Measurements from ENCODE around the gene VWC2L. TPM values are rescaled to one million over a fixed set of nuclear protein-coding genes. Genes with fewer than 3 reads are reported as not detected.
A peak's percentile ranks its signal among the peaks of the same experiment; 100 is the strongest.

The VWC2L gene
- 0.12 and 0.13 TPM in 2 replicates for polyA plus RNA-seq (2014; cell fraction: cytosol; rRNA removed)
- polyA plus RNA-seq (2014; cell fraction: nucleus; rRNA removed), result 0.09 and 0.15 TPM in 2 replicates

DNA sequence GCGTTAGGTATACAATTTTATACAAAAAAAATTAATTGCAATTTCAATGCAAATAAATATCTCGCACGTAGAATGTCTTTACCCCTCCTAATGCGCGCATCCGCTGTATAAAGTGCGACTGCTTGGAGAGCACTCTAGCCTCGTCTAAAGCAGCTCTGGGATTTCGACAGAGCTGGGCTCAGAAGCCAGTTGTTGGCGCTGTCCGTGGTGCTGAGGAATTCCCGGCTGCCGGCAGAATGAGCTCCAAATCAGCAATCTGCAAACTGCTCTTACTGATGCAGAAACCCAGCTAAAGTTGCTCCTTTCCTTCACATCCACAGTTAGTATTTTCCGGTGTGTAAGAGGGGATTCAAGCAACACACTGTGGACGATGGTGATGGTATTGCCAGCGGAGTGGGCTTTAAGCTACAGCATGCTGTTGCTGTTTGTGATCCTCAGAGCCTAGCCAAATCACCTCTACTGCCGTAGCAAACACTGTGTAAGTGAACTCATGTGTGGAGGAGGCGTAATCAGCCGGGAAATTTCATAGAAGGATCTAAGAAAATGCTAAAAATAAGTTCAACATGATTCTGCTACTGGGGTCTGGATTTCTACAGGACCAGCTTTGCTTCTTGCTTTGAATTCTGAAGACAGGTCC is at the start of gene VWC2L:
VWC2L (plus strand) TSS at position 137 of the 637 bp plus-strand sequence. CDS start 3,140 bp downstream, outside the sequence.
- DNase-seq (ENCODE audit: low spot score), result peak; percentile 62

GRCh38 chr2:214361116-214361515 is 49.7 kb upstream of the VWC2L start:
- DNase-seq (ENCODE audit: low spot score), result no peak

GRCh38 chr2:214365549-214365948 is 45.3 kb upstream of the VWC2L start:
- no peak for DNase-seq (ENCODE audit: low spot score)

- DNase-seq (ENCODE audit: low spot score), result no peak
These were observed 43.7 kb upstream of the VWC2L start for GRCh38 chr2:214367171-214367570.

- DNase-seq (ENCODE audit: low spot score), result no peak
These were observed 34.1 kb upstream of the VWC2L start for GRCh38 chr2:214376618-214377285.

DNA sequence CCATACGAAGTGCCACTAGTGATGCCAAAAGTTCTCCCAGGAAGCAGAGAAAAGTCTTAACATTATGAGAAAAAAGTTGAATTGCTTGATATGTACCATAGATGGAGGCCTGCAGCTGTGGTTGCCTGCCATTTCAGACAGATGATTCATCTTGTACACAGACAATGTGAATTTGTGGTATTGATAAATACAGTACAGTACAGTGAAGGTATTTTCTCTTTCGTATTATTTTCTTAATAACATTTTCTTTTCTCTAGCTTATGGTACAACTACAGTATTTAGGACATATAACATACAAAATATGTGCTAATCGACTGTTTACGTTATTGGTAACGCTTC is 33.6 kb upstream of the VWC2L start:
- DNase-seq (ENCODE audit: low spot score), result no peak

GRCh38 chr2:214378455-214379103 is 32.3 kb upstream of the VWC2L start:
- DNase-seq (ENCODE audit: low spot score), result no peak

GRCh38 chr2:214379227-214379626 is 31.6 kb upstream of the VWC2L start:
- no peak for DNase-seq (ENCODE audit: low spot score)

DNA sequence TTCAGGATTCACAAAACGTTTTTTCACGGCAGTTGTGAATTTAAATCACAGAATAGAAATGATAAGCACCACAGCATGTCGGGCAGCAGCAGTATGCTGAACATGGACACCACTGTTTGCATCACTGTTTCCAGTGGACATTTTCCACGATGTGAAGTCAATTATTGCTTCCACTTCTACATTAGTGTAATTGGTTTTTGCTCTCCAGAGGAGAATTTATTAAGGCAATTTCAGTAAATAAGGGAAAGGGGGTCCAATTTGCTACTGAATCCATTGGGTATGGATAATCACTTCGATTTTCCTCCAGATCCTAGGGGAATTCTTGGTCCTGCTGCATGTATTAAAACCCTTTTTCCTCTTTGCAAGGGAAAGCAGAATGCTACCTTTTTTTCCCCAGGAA is 30.2 kb upstream of the VWC2L start:
- no peak for DNase-seq (ENCODE audit: low spot score)

GRCh38 chr2:214382229-214382628 is 28.6 kb upstream of the VWC2L start:
- DNase-seq (ENCODE audit: low spot score), result no peak

DNA sequence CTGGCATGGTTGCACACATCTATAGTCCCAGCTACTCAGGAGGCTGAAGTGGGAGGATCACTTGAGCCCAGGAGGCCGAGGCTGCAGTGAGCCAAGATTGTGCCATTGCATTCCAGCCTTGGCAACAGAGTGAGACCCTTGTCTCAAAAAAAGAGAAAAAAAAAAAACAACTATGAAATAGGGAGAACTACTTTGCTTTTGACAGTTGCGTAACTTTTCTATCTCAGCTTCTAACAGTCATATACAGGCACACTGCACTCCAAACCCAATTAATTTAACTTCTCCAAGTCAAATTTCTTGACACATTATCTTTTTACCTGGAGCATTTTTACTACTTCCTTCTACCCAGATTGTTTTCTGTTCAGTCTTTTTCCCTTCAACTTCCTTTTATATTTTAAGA is 24.1 kb upstream of the VWC2L start:
- DNase-seq (ENCODE audit: low spot score), result no peak

GRCh38 chr2:214389334-214389733 is 21.5 kb upstream of the VWC2L start:
- DNase-seq (ENCODE audit: low spot score), result no peak

DNA sequence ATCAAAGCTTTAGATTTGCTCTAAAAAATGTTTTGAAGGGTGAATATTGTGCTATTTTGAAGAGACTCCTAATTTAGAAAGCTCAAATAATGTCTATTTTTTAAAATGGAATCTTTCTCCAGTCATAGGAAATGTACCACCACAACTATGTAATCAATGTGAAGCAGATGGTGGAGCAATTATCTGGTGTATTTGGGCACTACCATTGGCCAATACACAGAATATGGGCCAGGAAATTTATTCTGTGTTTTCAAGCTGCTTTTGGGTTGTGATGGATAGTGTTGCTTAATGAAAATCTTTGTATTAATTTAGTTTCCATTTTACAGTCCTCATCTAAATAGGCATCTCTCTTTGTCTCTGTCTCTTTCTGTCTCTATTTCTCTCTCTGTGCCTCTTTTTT is 17.1 kb upstream of the VWC2L start:
- no peak for DNase-seq (ENCODE audit: low spot score)

DNA sequence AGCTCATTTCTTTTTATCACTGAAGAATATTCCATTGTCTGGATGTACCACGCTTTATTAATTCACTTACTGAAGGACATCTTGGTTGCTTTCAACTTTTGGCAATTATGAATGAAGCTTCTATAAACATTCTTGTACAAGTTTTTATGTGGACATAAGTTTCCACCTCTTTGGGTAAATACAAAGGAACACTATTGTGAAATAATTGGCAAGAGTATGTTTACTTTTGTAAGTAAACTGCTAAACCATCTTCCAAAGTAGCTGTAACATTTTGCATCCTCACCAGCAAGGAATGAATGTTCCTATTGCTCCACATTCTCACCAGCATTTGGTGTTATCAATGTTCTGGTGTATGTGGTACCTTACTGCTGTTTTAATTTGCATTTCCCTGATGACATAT is 15.8 kb upstream of the VWC2L start:
- DNase-seq (ENCODE audit: low spot score), result no peak

GRCh38 chr2:214401580-214401979 is 9.3 kb upstream of the VWC2L start:
- no peak for DNase-seq (ENCODE audit: low spot score)

DNA sequence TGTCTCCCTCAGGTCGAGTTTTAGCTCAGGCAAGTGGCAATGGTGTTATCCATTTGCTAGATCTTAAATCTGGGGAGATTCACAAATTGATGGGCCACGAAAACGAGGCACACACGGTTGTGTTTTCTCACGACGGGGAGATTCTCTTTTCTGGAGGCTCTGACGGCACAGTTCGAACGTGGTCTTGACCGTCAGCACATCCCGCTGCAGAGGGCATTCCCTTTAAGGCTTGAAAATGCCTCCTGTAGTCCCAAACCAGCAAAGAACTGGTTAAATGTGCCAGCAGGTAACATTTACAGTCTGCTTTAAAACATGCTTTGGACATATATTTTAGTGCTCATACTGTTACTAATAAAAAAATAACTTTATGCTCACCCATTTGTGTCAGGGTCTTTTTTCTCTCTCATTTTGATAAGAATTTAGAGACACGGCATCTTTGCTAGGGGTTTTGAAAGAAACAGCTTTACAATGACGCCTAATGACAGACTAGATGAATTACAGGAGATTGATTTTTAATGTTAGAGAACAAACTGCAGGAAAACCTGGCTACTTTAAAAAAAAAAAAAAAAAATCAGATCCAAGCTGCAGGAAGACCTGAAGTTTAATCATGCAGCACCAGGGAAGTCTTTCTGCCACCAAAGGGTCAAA is 602 bp upstream of the VWC2L start:
- peak; percentile 10 for DNase-seq (ENCODE audit: low spot score)

DNA sequence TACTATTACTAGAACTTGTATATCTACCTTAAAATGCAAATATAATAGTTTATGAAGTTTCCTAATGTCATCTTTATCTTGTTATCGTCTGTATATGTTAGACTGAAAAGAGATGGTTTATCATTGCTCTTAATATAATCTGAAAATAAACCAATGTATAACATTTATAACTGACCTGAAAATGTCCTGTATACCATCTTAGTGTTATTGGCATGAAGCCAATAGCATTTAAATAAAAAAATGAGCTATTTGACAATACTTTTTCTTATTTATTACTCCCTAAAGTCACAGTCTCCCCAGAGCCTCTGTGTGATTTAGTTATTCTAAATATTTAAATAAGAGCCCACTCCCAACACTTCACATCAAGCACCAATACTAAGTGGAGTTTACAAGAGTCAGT is 1.8 kb downstream of the VWC2L start:
- no peak for DNase-seq (ENCODE audit: low spot score)

DNA sequence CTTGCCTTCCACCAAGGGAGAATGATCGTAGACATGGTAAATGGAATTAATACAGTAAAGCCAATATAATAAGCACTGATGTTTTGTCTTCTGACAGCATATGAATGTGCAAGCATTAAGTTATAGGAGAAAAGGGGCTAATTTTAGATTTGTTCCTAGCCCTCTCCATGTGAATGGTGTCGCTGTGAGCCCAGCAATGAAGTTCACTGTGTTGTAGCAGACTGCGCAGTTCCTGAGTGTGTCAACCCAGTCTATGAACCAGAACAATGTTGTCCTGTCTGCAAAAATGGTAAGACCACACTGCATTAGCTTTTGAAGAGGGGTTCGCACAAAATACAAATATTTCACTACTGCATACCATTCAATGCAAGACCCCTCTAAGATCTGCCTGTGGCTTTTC is 25.6 kb downstream of the VWC2L start:
- no peak for DNase-seq (ENCODE audit: low spot score)

- DNase-seq (ENCODE audit: low spot score), result no peak
These were observed 39.5 kb downstream of the VWC2L start for GRCh38 chr2:214450118-214450894.

DNA sequence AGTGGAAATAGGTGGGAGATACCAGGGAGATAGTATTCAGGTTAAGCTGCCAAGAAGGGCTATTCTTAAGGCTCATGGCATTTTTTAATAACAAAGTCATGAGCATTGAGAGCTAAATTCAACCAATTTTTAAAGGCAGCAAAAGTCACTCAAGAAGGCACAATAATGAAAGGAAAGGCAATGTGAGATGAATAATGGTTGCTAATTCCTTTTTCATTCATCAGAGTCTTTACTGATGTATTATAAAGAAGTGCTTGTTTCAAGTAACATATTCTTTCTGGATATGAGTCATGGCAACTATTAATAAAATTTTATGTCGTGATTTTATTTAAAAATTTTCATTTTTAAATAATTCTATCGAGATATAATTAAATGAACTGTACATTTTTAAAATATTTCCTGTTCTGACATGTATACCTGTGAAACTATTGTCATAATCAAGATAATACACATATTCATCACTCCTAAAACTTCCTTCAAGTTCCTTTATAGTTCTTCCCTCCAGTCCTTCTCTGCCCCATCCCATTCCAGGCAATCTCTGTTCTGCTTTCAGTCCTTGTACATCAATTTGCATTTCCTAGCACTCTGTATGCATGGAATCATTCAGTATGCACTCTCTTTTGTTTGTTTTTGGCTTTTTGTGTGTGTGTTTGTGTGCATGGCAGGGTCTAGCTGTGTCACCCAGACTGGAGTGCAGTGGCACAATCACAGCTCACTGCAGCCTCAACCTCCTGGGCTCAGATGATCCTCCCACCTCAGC is 40.8 kb downstream of the VWC2L start:
- DNase-seq (ENCODE audit: low spot score), result no peak

Measured in SK-N-DZ (cell line).